ENCODE measurements around the gene PTH2.
"Not testable (repeated sequence)": the region's sequence is repeated elsewhere in the genome, so short reads cannot be mapped to it uniquely, and the experiment has no call there.

The PTH2 gene

GRCh38 chr19:49448432-49448786, 25.2 kb upstream of the PTH2 start:
- no peak for DNase-seq (ENCODE audit: extremely low read depth in 1 of 2, low read depth in 1 of 2)

- no peak for DNase-seq (ENCODE audit: extremely low read depth in 1 of 2, low read depth in 1 of 2)
These were observed 24.5 kb upstream of the PTH2 start for GRCh38 chr19:49447485-49448431.

GRCh38 chr19:49445997-49446396, 22.8 kb upstream of the PTH2 start:
- no peak for DNase-seq (ENCODE audit: extremely low read depth in 1 of 2, low read depth in 1 of 2)

- not testable (repeated sequence) for DNase-seq (ENCODE audit: extremely low read depth in 1 of 2, low read depth in 1 of 2)
These were observed 21.0 kb upstream of the PTH2 start for GRCh38 chr19:49444100-49444700.

GRCh38 chr19:49443366-49444099, 20.3 kb upstream of the PTH2 start:
- DNase-seq (ENCODE audit: extremely low read depth in 1 of 2, low read depth in 1 of 2), result peak; percentile 82 to 86

GRCh38 chr19:49442771-49443365, 19.6 kb upstream of the PTH2 start:
- no peak for DNase-seq (ENCODE audit: extremely low read depth in 1 of 2, low read depth in 1 of 2)

GRCh38 chr19:49442354-49442753, 19.1 kb upstream of the PTH2 start:
- DNase-seq (ENCODE audit: extremely low read depth in 1 of 2, low read depth in 1 of 2), result no peak

- no peak for DNase-seq (ENCODE audit: extremely low read depth in 1 of 2, low read depth in 1 of 2)
These were observed 18.7 kb upstream of the PTH2 start for GRCh38 chr19:49441960-49442350.

GRCh38 chr19:49441210-49441959, 18.1 kb upstream of the PTH2 start, which contains the start of gene SLC17A7:
SLC17A7 (minus strand) TSS chr19:49441527; CDS start chr19:49441379, 148 bp downstream.
- no peak for DNase-seq (ENCODE audit: extremely low read depth in 1 of 2, low read depth in 1 of 2)

GRCh38 chr19:49440439-49441209, 17.4 kb upstream of the PTH2 start:
- no peak for DNase-seq (ENCODE audit: extremely low read depth in 1 of 2, low read depth in 1 of 2)

GRCh38 chr19:49439836-49440235, 16.6 kb upstream of the PTH2 start:
- no peak for DNase-seq (ENCODE audit: extremely low read depth in 1 of 2, low read depth in 1 of 2)

- DNase-seq (ENCODE audit: extremely low read depth in 1 of 2, low read depth in 1 of 2), result no peak
These were observed 15.0 kb upstream of the PTH2 start for GRCh38 chr19:49438261-49438660.

GRCh38 chr19:49437231-49437630, 14.0 kb upstream of the PTH2 start:
- DNase-seq (ENCODE audit: extremely low read depth in 1 of 2, low read depth in 1 of 2), result no peak

- no peak for DNase-seq (ENCODE audit: extremely low read depth in 1 of 2, low read depth in 1 of 2)
These were observed 13.3 kb upstream of the PTH2 start for GRCh38 chr19:49436381-49437017.

GRCh38 chr19:49435670-49436069, 12.4 kb upstream of the PTH2 start:
- DNase-seq (ENCODE audit: extremely low read depth in 1 of 2, low read depth in 1 of 2), result no peak

GRCh38 chr19:49434907-49435583, 11.8 kb upstream of the PTH2 start:
- no peak for DNase-seq (ENCODE audit: extremely low read depth in 1 of 2, low read depth in 1 of 2)

GRCh38 chr19:49433240-49433901, 10.1 kb upstream of the PTH2 start:
- no peak for DNase-seq (ENCODE audit: extremely low read depth in 1 of 2, low read depth in 1 of 2)

All from activated CD8-positive, alpha-beta memory T cell treated with anti-CD3 and anti-CD28 coated beads for 1 hour (primary cell).